Subcutaneous abdominal adipose tissue (tissue), 5 donors: ENCODE data around the gene CSNK2B.

Experiments
- H3K27ac ChIP-seq: one replicate; pipeline ENCODE4 v1.7.0; 2013; ENCODE audit warnings: low read depth, mild to moderate bottlenecking, inconsistent platforms, low read length, moderate library complexity
- H3K27me3 ChIP-seq, 5 donors: one replicate each; pipeline ENCODE4 v1.7.0; 2013; ENCODE audit warnings: low read length in 5 of 5, inconsistent platforms in 1 of 5; ENCODE audit not compliant: control insufficient read depth in 5 of 5, insufficient read depth in 4 of 5
- H3K36me3 ChIP-seq, 5 donors: one replicate each; pipeline ENCODE4 v1.7.0; 2013; ENCODE audit warnings: low read length in 5 of 5; ENCODE audit not compliant: control insufficient read depth in 5 of 5, insufficient read depth in 5 of 5
- H3K4me1 ChIP-seq, 5 donors: one replicate each; pipeline ENCODE4 v1.7.0; 2013; ENCODE audit warnings: low read length in 5 of 5, mild to moderate bottlenecking in 3 of 5, moderate library complexity in 1 of 5; ENCODE audit not compliant: control insufficient read depth in 5 of 5, insufficient read depth in 5 of 5
- H3K4me3 ChIP-seq, 5 donors: one replicate each; pipeline ENCODE4 v1.7.0; 2013; ENCODE audit warnings: low read length in 5 of 5, low read depth in 1 of 5
- H3K9ac ChIP-seq, 5 donors: one replicate each; pipeline ENCODE4 v1.7.0; 2013; ENCODE audit warnings: low read length in 5 of 5, mild to moderate bottlenecking in 4 of 5, moderate library complexity in 3 of 5
- H3K9me3 ChIP-seq, 5 donors: one replicate each; pipeline ENCODE4 v1.7.0; 2013; ENCODE audit warnings: low read length in 5 of 5; ENCODE audit not compliant: control insufficient read depth in 5 of 5
- donor health status: healthy.
- donor health status: healthy.
- donor health status: healthy.
- donor health status: healthy.
- donor health status: healthy.

Gene CSNK2B

DNA sequence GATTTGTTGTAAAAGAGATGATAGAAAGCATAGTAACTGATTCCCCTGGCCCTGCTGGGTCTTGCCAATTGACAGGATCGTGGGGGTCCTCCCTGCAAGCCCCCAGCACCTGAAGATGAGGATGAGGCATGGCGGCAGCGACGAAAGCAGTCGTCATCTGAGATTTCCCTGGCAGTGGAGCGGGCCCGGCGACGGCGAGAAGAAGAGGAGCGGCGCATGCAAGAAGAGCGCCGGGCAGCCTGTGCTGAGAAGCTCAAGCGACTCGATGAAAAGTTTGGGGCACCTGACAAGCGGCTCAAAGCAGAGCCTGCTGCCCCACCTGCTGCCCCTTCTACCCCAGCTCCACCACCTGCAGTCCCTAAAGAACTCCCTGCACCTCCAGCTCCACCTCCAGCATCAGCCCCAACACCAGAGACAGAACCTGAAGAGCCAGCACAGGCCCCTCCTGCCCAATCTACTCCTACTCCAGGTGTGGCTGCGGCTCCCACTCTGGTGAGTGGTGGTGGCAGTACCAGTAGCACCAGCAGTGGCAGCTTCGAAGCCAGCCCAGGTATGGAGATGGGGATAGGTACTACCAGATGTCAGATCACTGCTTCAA lies 38.1 kb upstream of the CSNK2B start:
- Histone ChIP-seq H3K36me3 (peaks cover 11 to 95% (median 93%) of the 10 kb centered on the region in 5 donors), H3K27me3 (no peaks in the 10 kb centered on the region), H3K4me1 (peaks cover 0 to 18% (median 0%) of the 10 kb centered on the region in 5 donors), H3K9ac (no peak overlapping the region), H3K4me3 (no peak overlapping the region), H3K9me3 (no peaks in the 10 kb centered on the region), H3K27ac (no peak overlapping the region)

DNA sequence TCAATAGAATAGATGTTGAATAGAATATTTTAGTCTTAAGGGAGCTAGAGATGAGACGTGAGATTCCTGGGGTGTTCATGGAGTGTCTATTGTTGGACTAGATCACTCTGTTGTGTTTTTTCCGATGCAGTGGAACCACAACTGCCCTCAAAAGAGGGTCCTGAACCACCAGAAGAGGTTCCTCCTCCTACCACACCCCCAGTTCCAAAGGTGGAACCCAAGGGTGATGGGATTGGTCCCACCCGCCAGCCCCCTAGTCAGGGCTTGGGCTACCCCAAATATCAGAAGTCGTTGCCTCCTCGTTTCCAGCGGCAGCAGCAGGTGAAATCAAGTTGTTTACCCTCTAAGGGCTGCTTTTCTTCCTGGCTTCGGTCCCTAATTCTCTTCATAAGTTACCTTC lies 36.9 kb upstream of the CSNK2B start:
- Histone ChIP-seq H3K9ac (no peak overlapping the region), H3K9me3 (no peaks in the 10 kb centered on the region), H3K4me1 (peaks cover 0 to 22% (median 0%) of the 10 kb centered on the region in 5 donors), H3K27ac (no peak overlapping the region), H3K4me3 (no peak overlapping the region), H3K36me3 (peaks cover 11 to 100% (median 99%) of the 10 kb centered on the region in 5 donors), H3K27me3 (no peaks in the 10 kb centered on the region)

GRCh38 chr6:31630177-31630934 lies 35.5 kb upstream of the CSNK2B start:
- H3K4me1 ChIP-seq, result peaks cover 1 to 27% (median 12%) of the 10 kb centered on the region in 5 donors
- no peak overlapping the region for H3K27ac ChIP-seq
- peaks cover 11 to 100% (median 100%) of the 10 kb centered on the region in 5 donors for H3K36me3 ChIP-seq
- no peak overlapping the region for H3K9ac ChIP-seq
- no peaks in the 10 kb centered on the region for H3K27me3 ChIP-seq
- H3K4me3 ChIP-seq, result no peak overlapping the region
- H3K9me3 ChIP-seq, result no peaks in the 10 kb centered on the region

GRCh38 chr6:31631209-31631608 lies 34.7 kb upstream of the CSNK2B start:
- Histone ChIP-seq H3K9me3 (no peaks in the 10 kb centered on the region), H3K36me3 (peaks cover 11 to 100% (median 100%) of the 10 kb centered on the region in 5 donors), H3K4me1 (peaks cover 1 to 29% (median 13%) of the 10 kb centered on the region in 5 donors), H3K27ac (no peak overlapping the region), H3K27me3 (no peaks in the 10 kb centered on the region), H3K4me3 (no peak overlapping the region), H3K9ac (no peak overlapping the region)

- H3K36me3 ChIP-seq, result peaks cover 11 to 100% (median 100%) of the 10 kb centered on the region in 5 donors
- H3K9me3 ChIP-seq, result no peaks in the 10 kb centered on the region
- peaks cover 1 to 29% (median 13%) of the 10 kb centered on the region in 5 donors for H3K4me1 ChIP-seq
- H3K9ac ChIP-seq, result no peak overlapping the region
- no peak overlapping the region for H3K4me3 ChIP-seq
- no peaks in the 10 kb centered on the region for H3K27me3 ChIP-seq
- no peak overlapping the region for H3K27ac ChIP-seq
Observed at GRCh38 chr6:31631681-31632278, 34.1 kb upstream of the CSNK2B start.

GRCh38 chr6:31632279-31632946 lies 33.5 kb upstream of the CSNK2B start:
- Histone ChIP-seq H3K36me3 (peaks cover 8 to 100% (median 99%) of the 10 kb centered on the region in 5 donors), H3K27ac (no peak overlapping the region), H3K9ac (no peak overlapping the region), H3K27me3 (no peaks in the 10 kb centered on the region), H3K4me1 (peaks cover 1 to 29% (median 13%) of the 10 kb centered on the region in 5 donors), H3K4me3 (no peak overlapping the region), H3K9me3 (no peaks in the 10 kb centered on the region)

DNA sequence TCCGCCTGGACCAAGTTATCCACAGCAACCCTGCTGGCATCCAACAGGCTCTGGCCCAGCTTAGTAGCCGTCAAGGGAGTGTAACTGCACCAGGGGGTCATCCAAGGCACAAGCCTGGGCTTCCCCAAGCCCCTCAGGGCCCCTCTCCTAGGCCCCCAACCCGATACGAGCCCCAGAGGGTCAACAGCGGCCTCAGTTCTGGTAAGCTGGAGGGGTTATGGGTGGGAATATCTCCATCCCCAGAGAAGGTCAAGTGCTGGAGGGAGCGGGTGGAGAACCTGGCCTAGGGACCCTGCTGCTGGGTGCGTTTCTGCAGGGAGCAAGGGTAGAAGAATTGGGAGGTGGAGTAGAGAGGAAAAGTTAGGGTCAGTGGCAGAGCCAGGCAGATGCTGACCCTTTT lies 32.4 kb upstream of the CSNK2B start:
- Histone ChIP-seq H3K9me3 (no peaks in the 10 kb centered on the region), H3K9ac (no peak overlapping the region), H3K27ac (no peak overlapping the region), H3K4me1 (peaks cover 1 to 29% (median 13%) of the 10 kb centered on the region in 5 donors), H3K4me3 (no peak overlapping the region), H3K27me3 (no peaks in the 10 kb centered on the region), H3K36me3 (peaks cover 10 to 98% (median 96%) of the 10 kb centered on the region in 5 donors)

DNA sequence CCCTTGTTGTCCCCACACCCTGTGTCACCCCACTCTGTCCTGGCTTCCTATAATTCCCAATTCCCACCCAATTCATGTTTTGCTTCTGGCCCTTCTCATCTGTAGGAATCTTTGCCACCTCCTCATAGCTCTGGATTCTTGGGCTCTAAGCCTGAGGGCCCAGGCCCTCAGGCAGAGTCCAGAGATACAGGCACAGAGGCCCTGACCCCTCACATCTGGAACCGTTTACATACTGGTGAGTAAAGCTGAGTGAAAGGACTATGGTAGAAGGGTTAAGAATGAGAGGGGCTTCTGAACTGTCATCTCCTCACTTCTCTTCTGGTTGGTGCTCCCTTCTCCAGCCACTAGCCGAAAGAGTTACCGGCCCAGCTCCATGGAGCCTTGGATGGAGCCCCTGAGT lies 31.7 kb upstream of the CSNK2B start:
- H3K36me3 ChIP-seq, result peaks cover 7 to 97% (median 95%) of the 10 kb centered on the region in 5 donors
- peaks cover 1 to 29% (median 13%) of the 10 kb centered on the region in 5 donors for H3K4me1 ChIP-seq

GRCh38 chr6:31634969-31635575 lies 30.8 kb upstream of the CSNK2B start:
- H3K4me3 ChIP-seq, result no peak overlapping the region
- peaks cover 9 to 97% (median 94%) of the 10 kb centered on the region in 5 donors for H3K36me3 ChIP-seq
- peaks cover 1 to 29% (median 13%) of the 10 kb centered on the region in 5 donors for H3K4me1 ChIP-seq
- H3K9ac ChIP-seq, result no peak overlapping the region
- no peaks in the 10 kb centered on the region for H3K27me3 ChIP-seq
- H3K9me3 ChIP-seq, result no peaks in the 10 kb centered on the region
- H3K27ac ChIP-seq, result no peak overlapping the region

More for the DNA sequence above, 31.7 kb upstream of the CSNK2B start:
- H3K9me3 ChIP-seq, result no peaks in the 10 kb centered on the region
- H3K4me3 ChIP-seq, result no peak overlapping the region
- H3K9ac ChIP-seq, result peak overlapping the region in 1 of 5 donors; percentile 44
- H3K27me3 ChIP-seq, result no peaks in the 10 kb centered on the region
- no peak overlapping the region for H3K27ac ChIP-seq
